Smooth muscle cell of the coronary artery (primary cell): ENCODE data around the gene CEP89. TPM values are rescaled to one million over a fixed set of nuclear protein-coding genes. Genes with fewer than 3 reads are reported as not detected.

ENCODE experiments used
- total RNA-seq: library from RNA; depleted of rRNA; stranded (reverse); fragments of >200 nt; gene quantifications from 2 replicates; pipeline ENCODE4 v1.2.3, GENCODE V29; 2014; ENCODE audit warnings: low replicate concordance

The CEP89 gene
- 6.3 and 7.3 TPM in 2 replicates for total RNA-seq

GRCh38 chr19:32971715-32972540, at the start of gene CEP89, which contains the start of gene FAAP24:
CEP89 (minus strand) TSS chr19:32971958; CDS start chr19:32971874, 84 bp downstream.
FAAP24 (plus strand) TSS chr19:32972242; CDS start chr19:32973197, 955 bp downstream.

GRCh38 chr19:32869369-32869965, 102.3 kb downstream of the CEP89 start, which contains the start of gene SLC7A9:
SLC7A9 (minus strand) TSS chr19:32869767; CDS start chr19:32868534, 1,233 bp downstream.

Other genes with a start within 250 kb of the CEP89 start
- gene SLC7A9, start 102.2 kb downstream of the CEP89 start, total RNA-seq, result 0.08 and 0.12 TPM in 2 replicates
- gene FAAP24, start 284 bp upstream of the CEP89 start, total RNA-seq, result 1.5 and 1.7 TPM in 2 replicates
- 2.2 and 4.9 TPM in 2 replicates for gene RHPN2, start 92.9 kb upstream of the CEP89 start, total RNA-seq
- gene GPATCH1, start 109.2 kb upstream of the CEP89 start, total RNA-seq, result 5.3 and 9.1 TPM in 2 replicates
- gene WDR88, start 160.2 kb upstream of the CEP89 start, total RNA-seq, result not detected in 2 replicates
- 19.8 and 35.6 TPM in 2 replicates for gene LRP3, start 222.4 kb upstream of the CEP89 start, total RNA-seq